Breast epithelium (tissue), 3 donors: ENCODE results near the gene TICRR.

Experiments
- CTCF ChIP-seq, 3 donors: fragments of 450-650 bp; IDR thresholded peaks; one replicate each; pipeline ENCODE4 v1.5.1; 2016 to 2017; ENCODE audit warnings: antibody characterized with exemption in 3 of 3, mild to moderate bottlenecking in 3 of 3, moderate library complexity in 3 of 3
- POLR2AphosphoS5 ChIP-seq, 3 donors: sonication (generic); formaldehyde crosslinking; IDR thresholded peaks; one replicate each; pipeline ENCODE4 v1.6.1; 2017; ENCODE audit warnings: antibody characterized with exemption in 3 of 3

- TF ChIP-seq CTCF (IDR thresholded peaks at IDR 0.05) (no peak), POLR2AphosphoS5 (IDR thresholded peaks at IDR 0.05) (no peak)
Observed at GRCh38 chr15:89675606-89676005, 100.3 kb downstream of the TICRR start.
